T-cell (primary cell): Measurements from ENCODE around the gene INTS11. TPM values are rescaled to one million over a fixed set of nuclear protein-coding genes. Genes with fewer than 3 reads are reported as not detected.

Experiments
- ATAC-seq, 4 experiments: fragments of 200-7000 bp in 3 of 4; fragments of 150-1000 bp in 1 of 4; cut with Tn5 transposase; replicated peaks in 1 of 4; 1 replicate in 3 of 4; 2 replicates in 1 of 4; pipeline ENCODE4 v1.10.0; 2021; ENCODE audit warnings: moderate library complexity in 3 of 4, mild to moderate bottlenecking in 2 of 4, moderate number of reproducible peaks in 1 of 4
- CTCF ChIA-PET, 2 donors: fragments of 300-600 bp; sonication (Branson Sonifier 250); formaldehyde crosslinking; loops; one replicate each; lab custom pipeline; 2022; ENCODE audit warnings: antibody characterized with exemption in 2 of 2; lab: Charles Lee
- POLR2A ChIA-PET, 2 donors: fragments of 300-600 bp; sonication (Branson Sonifier 250); formaldehyde crosslinking; loops; one replicate each; lab custom pipeline; 2022; ENCODE audit warnings: antibody characterized with exemption in 2 of 2; lab: Charles Lee
- DNase-seq, 35 experiments: peaks; one replicate each; pipeline versions ENCODE4 v3.0.0 to v3.0.0-alpha.2; 2013 to 2023
- H3K27ac ChIP-seq: one replicate; pipeline ENCODE4 v1.5.1; 2013; ENCODE audit warnings: low read length
- H3K27me3 ChIP-seq, 2 experiments: replicated peaks in 1 of 2; 1 replicate in 1 of 2; 2 replicates in 1 of 2; pipeline versions ENCODE4 v1.6.1 to v1.7.0; 2013; ENCODE audit warnings: low read length in 1 of 2, mixed read lengths in 1 of 2; ENCODE audit not compliant: control insufficient read depth in 2 of 2, insufficient read depth in 2 of 2; ENCODE audit errors: extremely low read depth in 1 of 2
- H3K36me3 ChIP-seq, 2 donors: 1 replicate in 1 of 2; 2 replicates in 1 of 2; pipeline versions ENCODE4 v1.6.1 to v1.7.0; 2013; ENCODE audit warnings: low read length in 1 of 2; ENCODE audit not compliant: control insufficient read depth in 2 of 2, insufficient read depth in 1 of 2; ENCODE audit errors: extremely low read depth in 1 of 2
- H3K4me1 ChIP-seq, 2 experiments: 1 replicate in 1 of 2; 2 replicates in 1 of 2; pipeline versions ENCODE4 v1.6.1 to v1.7.0; 2013; ENCODE audit warnings: low read length in 2 of 2, mixed read lengths in 1 of 2; ENCODE audit not compliant: insufficient read depth in 2 of 2, control insufficient read depth in 1 of 2; ENCODE audit errors: extremely low read depth in 1 of 2
- H3K4me3 ChIP-seq, 2 donors: 1 replicate in 1 of 2; 2 replicates in 1 of 2; pipeline versions ENCODE4 v1.5.1 to v1.7.0; 2013; ENCODE audit warnings: mild to moderate bottlenecking in 2 of 2, low read length in 1 of 2, moderate library complexity in 1 of 2; ENCODE audit not compliant: control insufficient read depth in 1 of 2; ENCODE audit errors: extremely low read depth in 1 of 2
- H3K9me3 ChIP-seq: 2 replicates; pipeline ENCODE4 v1.7.0; 2013
- H3K27ac Mint-ChIP-seq, 2 donors: one replicate each; pipeline ENCODE4 v1.8.0; 2020 to 2021; ENCODE audit warnings: mild to moderate bottlenecking in 2 of 2, mixed read lengths in 2 of 2
- H3K27me3 Mint-ChIP-seq, 2 donors: one replicate each; pipeline ENCODE4 v1.8.0; 2021 to 2022; ENCODE audit warnings: mixed read lengths in 2 of 2
- H3K36me3 Mint-ChIP-seq: one replicate; pipeline ENCODE4 v1.8.0; 2021; ENCODE audit warnings: mixed read lengths
- H3K4me1 Mint-ChIP-seq, 3 donors: one replicate each; pipeline ENCODE4 v1.8.0; 2020 to 2022; ENCODE audit warnings: mixed read lengths in 3 of 3, mild to moderate bottlenecking in 1 of 3
- H3K4me3 Mint-ChIP-seq, 3 donors: one replicate each; pipeline ENCODE4 v1.8.0; 2020 to 2022; ENCODE audit warnings: mild to moderate bottlenecking in 3 of 3, mixed read lengths in 3 of 3, moderate library complexity in 3 of 3
- H3K9me3 Mint-ChIP-seq, 3 donors: one replicate each; pipeline ENCODE4 v1.8.0; 2020 to 2022; ENCODE audit warnings: mixed read lengths in 3 of 3
- WGBS: methylation state at CpG from one replicate; pipeline ENCODE4 v1.1.5; 2013; ENCODE audit warnings: missing lambda C conversion rate; ENCODE audit not compliant: insufficient coverage; 5-methylcytosine and 5-hydroxymethylcytosine counted together
- total RNA-seq, 35 experiments: library from RNA in 6 of 35; stranded (reverse) in 6 of 35; fragments of 120-200 nt in 1 of 35; gene quantifications; one replicate each; pipeline versions ENCODE4 v1.2.1 to v1.2.4 and lab custom pipeline; 2013 to 2026

Gene INTS11
- total RNA-seq, 5 donors from 2014 or later (not counting 1 experiment from before 2014, with no cell fraction given) = 161 to 200 (median 182) TPM

DNA sequence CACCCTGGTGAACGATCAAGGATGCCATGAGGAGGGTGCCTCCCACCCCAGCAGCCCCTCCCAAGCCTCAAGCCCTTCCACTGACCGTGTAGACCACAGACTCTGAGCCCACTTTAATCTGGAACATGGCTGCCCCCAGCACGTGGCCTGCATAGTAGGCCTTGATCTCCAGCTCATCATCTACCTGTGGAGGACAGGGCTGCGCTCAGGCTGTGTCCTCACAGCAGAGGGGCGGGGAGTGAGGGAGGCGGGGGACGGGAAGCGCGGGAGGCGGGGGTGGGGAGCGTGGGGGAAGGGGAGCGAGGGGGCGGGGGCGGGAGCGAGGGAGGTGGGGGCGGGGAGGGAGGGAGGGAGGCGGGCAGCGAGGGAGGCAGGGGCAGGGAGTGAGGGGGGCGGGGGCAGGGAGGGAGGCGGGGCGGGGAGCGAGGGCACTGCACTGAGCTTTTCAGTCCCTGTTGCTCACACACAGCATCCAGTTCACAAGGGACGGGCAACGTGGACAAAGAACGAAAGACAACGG, 9.0 kb downstream of the INTS11 start:
- ChIA-PET POLR2A (no interaction called here), CTCF (interaction anchor here in 1 of 2 donors (0.5 kb wide), 1 partner anchor 87 kb away, joined by 3 read pairs; no protein-coding TSS in a partner anchor)
- Histone ChIP-seq H3K9me3 (no peaks in the 10 kb centered on the region), H3K4me3 (no peak overlapping the region), H3K27ac (no peak overlapping the region), H3K27me3 (no peaks in the 10 kb centered on the region), H3K36me3 (peaks cover 32 to 69% of the 10 kb centered on the region in 2 donors), H3K4me1 (peaks cover 0 to 5% of the 10 kb centered on the region in 2 experiments)
- H3K27me3 Mint-ChIP-seq = no peaks in the 10 kb centered on the region
- no peak overlapping the region for H3K27ac Mint-ChIP-seq
- WGBS = 95% methylated on average over 5 of the region's 26 CpGs
- H3K36me3 Mint-ChIP-seq = peaks cover 19% of the 10 kb centered on the region
- H3K9me3 Mint-ChIP-seq = no peaks in the 10 kb centered on the region
- no peak for DNase-seq
- no peak for ATAC-seq
- no peak overlapping the region for H3K4me3 Mint-ChIP-seq
- peaks cover 0 to 9% (median 5%) of the 10 kb centered on the region in 3 donors for H3K4me1 Mint-ChIP-seq

DNA sequence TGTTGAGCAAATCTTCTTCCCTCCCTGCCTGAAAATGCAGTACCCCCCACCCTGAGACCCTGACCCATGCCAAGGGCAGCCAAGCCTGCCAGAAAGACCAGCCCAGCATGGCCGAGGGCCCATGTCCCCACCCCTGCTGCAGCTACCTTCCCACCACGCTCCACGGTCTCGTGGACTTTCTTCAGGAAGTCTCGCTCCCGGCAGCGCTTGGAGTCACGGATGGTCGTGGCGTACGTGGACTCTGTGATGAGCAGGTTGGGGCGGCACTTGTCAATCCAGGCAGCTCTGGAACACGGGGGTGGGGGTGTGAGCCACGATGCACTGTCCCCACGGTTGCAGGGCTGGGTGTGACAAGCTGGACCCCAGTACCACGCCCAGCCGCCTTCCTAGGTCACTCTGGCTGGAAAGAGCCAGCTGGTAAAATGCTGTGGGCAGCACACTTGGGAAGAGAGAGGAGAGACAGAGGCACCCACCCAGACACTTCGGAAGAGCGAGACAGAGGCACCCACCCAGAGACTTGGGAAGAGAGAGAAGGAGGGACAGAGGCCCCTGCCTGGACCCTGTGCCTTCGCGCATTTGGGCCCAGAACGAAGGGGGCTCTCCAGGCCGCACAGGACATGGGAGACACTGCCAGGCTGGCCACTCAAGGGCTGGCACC, 9.7 kb downstream of the INTS11 start:
- Mint-ChIP-seq H3K4me1 (peaks cover 0 to 4% (median 1%) of the 10 kb centered on the region in 3 donors), H3K27me3 (no peaks in the 10 kb centered on the region), H3K36me3 (peaks cover 19% of the 10 kb centered on the region), H3K9me3 (no peaks in the 10 kb centered on the region), H3K4me3 (no peak overlapping the region), H3K27ac (no peak overlapping the region)
- ChIA-PET CTCF (no interaction called here), POLR2A (no interaction called here)
- H3K36me3 ChIP-seq = peaks cover 31 to 64% of the 10 kb centered on the region in 2 donors
- no peaks in the 10 kb centered on the region for H3K27me3 ChIP-seq
- peaks cover 0 to 5% of the 10 kb centered on the region in 2 experiments for H3K4me1 ChIP-seq
- no peaks in the 10 kb centered on the region for H3K9me3 ChIP-seq
- H3K27ac ChIP-seq = no peak overlapping the region
- DNase-seq (no peak), ATAC-seq (no peak)
- no peak overlapping the region for H3K4me3 ChIP-seq
- 94% methylated on average over 21 of the region's 23 CpGs for WGBS

DNA sequence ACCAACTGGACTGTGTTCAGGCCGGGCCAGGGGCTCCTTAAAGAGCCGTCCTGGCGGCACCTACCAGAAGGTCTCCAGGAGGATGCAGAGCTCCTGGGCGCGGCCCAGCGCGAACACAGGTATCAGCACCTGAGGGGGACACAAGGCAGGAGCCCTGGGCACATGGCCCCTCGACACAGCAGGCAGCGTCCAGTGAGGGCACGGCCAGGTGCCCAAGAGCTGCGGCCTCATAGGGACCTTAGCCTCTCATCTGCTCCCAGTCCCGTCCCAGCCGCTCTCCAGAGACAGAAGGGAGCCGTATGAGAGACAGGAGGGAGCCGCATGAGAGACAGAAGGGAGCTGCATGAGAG, 10.2 kb downstream of the INTS11 start:
- H3K27me3 Mint-ChIP-seq = no peaks in the 10 kb centered on the region
- POLR2A ChIA-PET = no interaction called here
- no peaks in the 10 kb centered on the region for H3K9me3 Mint-ChIP-seq
- H3K4me1 Mint-ChIP-seq = peaks cover 0 to 5% (median 1%) of the 10 kb centered on the region in 3 donors
- Histone ChIP-seq H3K4me3 (no peak overlapping the region), H3K4me1 (peaks cover 0 to 11% of the 10 kb centered on the region in 2 experiments), H3K27me3 (no peaks in the 10 kb centered on the region), H3K9me3 (no peaks in the 10 kb centered on the region), H3K27ac (no peak overlapping the region), H3K36me3 (peaks cover 26 to 60% of the 10 kb centered on the region in 2 donors)
- WGBS = 96% methylated on average over 14 of the region's 15 CpGs
- H3K27ac Mint-ChIP-seq = no peak overlapping the region
- ATAC-seq (no peak), DNase-seq (no peak)
- CTCF ChIA-PET = no interaction called here
- no peak overlapping the region for H3K4me3 Mint-ChIP-seq
- peaks cover 15% of the 10 kb centered on the region for H3K36me3 Mint-ChIP-seq

DNA sequence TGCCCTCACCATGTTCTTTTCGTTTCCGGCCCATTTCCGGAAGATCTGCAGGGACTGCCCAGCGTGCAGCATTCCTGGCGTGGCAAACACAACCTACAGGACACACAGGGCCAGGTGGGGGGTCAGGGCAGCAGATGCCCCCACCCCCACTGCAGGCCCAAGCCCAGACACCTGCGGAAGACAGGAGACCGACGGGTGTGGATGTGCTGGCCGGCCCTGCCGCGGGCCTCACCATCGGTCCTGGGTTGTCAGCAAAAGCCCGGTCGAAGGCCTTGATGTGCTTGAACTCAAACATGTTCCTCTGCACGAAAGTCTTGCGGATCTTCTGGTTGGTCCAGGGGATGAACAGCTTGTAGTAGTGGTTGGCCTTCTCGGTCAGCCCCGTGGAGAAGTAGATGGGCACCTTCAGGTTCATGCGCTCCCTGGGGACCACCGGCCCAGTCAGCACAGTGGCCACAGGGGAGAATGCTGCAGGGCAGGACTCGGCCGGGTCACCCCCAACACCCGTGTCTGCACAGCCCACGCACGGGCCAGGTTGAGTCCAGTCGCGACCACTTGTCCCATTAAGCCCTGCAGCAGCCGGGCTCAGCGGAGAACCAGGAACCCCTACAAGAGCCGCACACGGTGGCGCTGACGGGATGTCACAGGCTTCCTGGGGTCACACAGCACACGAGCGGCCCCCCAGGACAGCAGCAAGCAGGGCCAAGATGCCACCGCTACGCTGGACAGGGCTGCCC, 10.8 kb downstream of the INTS11 start:
- DNase-seq (no peak), ATAC-seq (no peak)
- 96% methylated on average over 36 of the region's 37 CpGs for WGBS
- Histone ChIP-seq H3K4me1 (peaks cover 0 to 14% of the 10 kb centered on the region in 2 experiments), H3K27me3 (no peaks in the 10 kb centered on the region), H3K4me3 (no peak overlapping the region), H3K9me3 (no peaks in the 10 kb centered on the region), H3K36me3 (peaks cover 20 to 55% of the 10 kb centered on the region in 2 donors), H3K27ac (no peak overlapping the region)
- ChIA-PET CTCF (no interaction called here), POLR2A (no interaction called here)
- H3K36me3 Mint-ChIP-seq = peaks cover 13% of the 10 kb centered on the region
- no peak overlapping the region for H3K27ac Mint-ChIP-seq
- H3K4me1 Mint-ChIP-seq = peaks cover 0 to 5% (median 1%) of the 10 kb centered on the region in 3 donors
- no peak overlapping the region for H3K4me3 Mint-ChIP-seq
- H3K9me3 Mint-ChIP-seq = no peaks in the 10 kb centered on the region
- H3K27me3 Mint-ChIP-seq = no peaks in the 10 kb centered on the region

DNA sequence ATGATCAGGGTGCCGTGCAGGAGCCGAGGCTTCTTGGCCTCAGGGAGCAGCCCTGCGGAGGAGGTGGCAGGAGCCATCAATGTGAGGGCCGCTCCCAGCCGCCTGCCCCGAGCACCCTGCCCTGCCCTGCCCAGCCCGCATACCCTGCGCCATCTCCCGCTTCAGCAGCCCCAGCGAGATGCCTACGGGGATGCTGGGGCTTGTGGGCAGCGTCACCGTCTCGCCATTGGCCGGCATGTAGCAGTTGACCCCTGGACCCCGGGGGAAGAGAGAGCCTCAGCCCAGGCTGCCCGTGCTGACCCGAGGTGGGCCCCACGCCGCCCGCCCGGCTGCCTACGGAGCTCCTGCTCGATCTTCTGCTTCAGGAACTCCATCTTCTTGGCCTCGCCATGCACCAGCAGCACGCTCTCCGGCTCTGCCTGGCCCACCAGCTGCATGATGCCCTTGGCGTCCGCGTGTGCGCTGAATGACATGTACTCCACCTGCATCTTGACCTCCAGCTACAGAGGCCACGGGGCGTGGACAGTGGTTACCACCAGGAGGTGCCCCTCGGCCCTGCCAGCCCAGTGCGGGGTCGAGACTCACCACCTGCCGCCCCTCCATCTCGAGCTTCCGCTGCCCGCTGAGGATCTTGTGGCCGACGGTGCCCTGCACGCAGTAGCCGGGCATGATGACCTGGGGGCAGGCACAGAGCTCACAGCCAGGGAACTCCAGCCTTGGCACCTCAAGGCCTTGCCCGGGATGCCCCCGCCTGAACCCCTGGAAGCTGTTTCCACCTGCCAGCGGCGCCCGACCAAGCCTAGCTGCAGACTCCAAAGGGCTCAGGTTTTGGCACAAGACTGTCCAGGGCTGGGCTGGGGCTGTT, 11.8 kb downstream of the INTS11 start:
- Mint-ChIP-seq H3K4me3 (no peak overlapping the region), H3K9me3 (no peaks in the 10 kb centered on the region), H3K27me3 (no peaks in the 10 kb centered on the region), H3K36me3 (peaks cover 13% of the 10 kb centered on the region), H3K27ac (no peak overlapping the region), H3K4me1 (peaks cover 0 to 5% (median 1%) of the 10 kb centered on the region in 3 donors)
- DNase-seq = no peak
- H3K4me3 ChIP-seq = no peak overlapping the region
- peaks cover 0 to 14% of the 10 kb centered on the region in 2 experiments for H3K4me1 ChIP-seq
- no peaks in the 10 kb centered on the region for H3K27me3 ChIP-seq
- whole genome bisulfite sequencing = 96% methylated on average over 48 of the region's 49 CpGs
- H3K36me3 ChIP-seq = peaks cover 19 to 48% of the 10 kb centered on the region in 2 donors
- no peaks in the 10 kb centered on the region for H3K9me3 ChIP-seq
- CTCF ChIA-PET = no interaction called here
- H3K27ac ChIP-seq = no peak overlapping the region
- POLR2A ChIA-PET = no interaction called here
- no peak for ATAC-seq
